Large intestine (tissue), 3 donors: ENCODE measurements around the gene SURF6. TPM values are rescaled to one million over a fixed set of nuclear protein-coding genes. Genes with fewer than 3 reads are reported as not detected.

Experiments used
- DNase-seq, 2 donors: peaks; one replicate each; pipeline versions ENCODE4 v3.0.0 to v3.0.0-alpha.2; 2013
- H3K27ac ChIP-seq: one replicate; pipeline ENCODE4 v1.5.1; 2013; ENCODE audit warnings: low read length
- H3K27me3 ChIP-seq: 2 replicates; pipeline ENCODE4 v1.6.1; 2013; ENCODE audit warnings: low read length; ENCODE audit not compliant: control insufficient read depth, insufficient read depth
- H3K36me3 ChIP-seq: 2 replicates; pipeline ENCODE4 v1.6.1; 2013; ENCODE audit warnings: low read length; ENCODE audit not compliant: control insufficient read depth, insufficient read depth
- H3K4me1 ChIP-seq: one replicate; pipeline ENCODE4 v1.6.1; 2013; ENCODE audit warnings: low read length; ENCODE audit not compliant: control insufficient read depth, insufficient read depth
- H3K4me3 ChIP-seq: one replicate; pipeline ENCODE4 v1.5.1; 2013; ENCODE audit warnings: low read length
- H3K9me3 ChIP-seq: one replicate; pipeline ENCODE4 v1.6.1; 2013; ENCODE audit warnings: mild to moderate bottlenecking, low read depth, low read length, moderate library complexity; ENCODE audit not compliant: control insufficient read depth
- WGBS: methylation state at CpG from one replicate; pipeline ENCODE4 v1.1.5; 2013; ENCODE audit warnings: low lambda C conversion rate; ENCODE audit not compliant: insufficient coverage; 5-methylcytosine and 5-hydroxymethylcytosine counted together
- polyA plus RNA-seq: library from polyadenylated mRNA; unstranded; fragments of 120-200 nt; gene quantifications from one replicate; pipeline ENCODE4 v1.2.1, GENCODE V29; 2013

Gene SURF6
- polyA plus RNA-seq, 1 donor = 41.8 TPM

DNA sequence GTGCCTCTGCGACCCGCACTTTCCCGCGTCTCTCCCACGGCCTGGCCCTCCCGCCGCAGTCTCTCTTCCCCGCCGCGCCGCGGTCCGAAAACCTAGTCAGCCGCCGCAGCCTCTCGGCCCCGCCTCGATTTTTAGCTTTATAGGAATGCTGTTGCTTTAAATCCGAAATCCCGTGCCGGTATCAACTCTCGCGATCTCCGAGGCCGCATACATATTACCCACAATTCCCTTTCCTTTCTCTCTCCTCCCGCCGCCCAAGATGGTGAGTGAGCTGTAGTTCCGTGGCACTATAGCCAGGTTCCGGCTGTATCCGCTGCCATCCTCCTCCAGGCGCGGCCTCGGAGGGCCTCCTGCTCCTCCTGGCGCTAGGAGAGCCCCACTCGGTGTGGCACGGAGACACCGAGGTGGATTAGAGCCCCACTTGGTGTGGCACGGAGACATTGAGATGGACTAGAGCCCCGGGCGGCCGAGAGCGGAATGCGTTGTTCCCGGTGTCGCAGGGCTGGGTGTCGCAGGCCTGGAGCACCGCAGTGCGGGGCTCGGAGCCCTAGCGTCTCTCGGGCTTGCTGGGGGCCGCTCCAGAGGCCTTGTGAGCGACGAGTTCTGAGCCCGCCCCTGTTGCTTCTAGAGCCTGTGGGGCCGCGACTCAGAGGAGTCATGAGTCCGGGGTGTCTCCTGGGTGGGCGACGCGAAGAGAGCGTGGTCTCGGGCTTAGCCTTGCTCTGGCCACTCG is 12.2 kb upstream of the SURF6 start, which contains the start of the genes MED22 and RPL7A:
Gene MED22, minus strand, starts transcription at position 147 of the 733 bp plus-strand sequence. CDS start 1,469 bp downstream, outside the sequence.
Gene RPL7A, plus strand, starts transcription at position 234 of the 733 bp plus-strand sequence. Its CDS starts 26 bp downstream, at position 260.
- H3K4me1 ChIP-seq = peaks cover 19% of the 10 kb centered on the region
- DNase-seq = peak; percentile 93 to 97
- H3K36me3 ChIP-seq = peaks cover 72% of the 10 kb centered on the region
- H3K4me3 ChIP-seq = peak within 1 kb of the TSS; percentile 86
- H3K9me3 ChIP-seq = peaks cover 2% of the 10 kb centered on the region
- H3K27me3 ChIP-seq = no peaks in the 10 kb centered on the region
- peak within 1 kb of the TSS; percentile 68 for H3K27ac ChIP-seq
- 10% methylated on average over 2 of the region's 64 CpGs for WGBS

GRCh38 chr9:133347515-133347984 is 11.6 kb upstream of the SURF6 start:
- peak; percentile 30 to 77 for DNase-seq
- WGBS = no CpG with 5 or more reads among the region's 41 CpGs
- Histone ChIP-seq H3K4me1 (peaks cover 19% of the 10 kb centered on the region), H3K27ac (peak overlapping the region; percentile 68), H3K36me3 (peaks cover 72% of the 10 kb centered on the region), H3K9me3 (peaks cover 2% of the 10 kb centered on the region), H3K4me3 (peak overlapping the region; percentile 86), H3K27me3 (no peaks in the 10 kb centered on the region)

DNA sequence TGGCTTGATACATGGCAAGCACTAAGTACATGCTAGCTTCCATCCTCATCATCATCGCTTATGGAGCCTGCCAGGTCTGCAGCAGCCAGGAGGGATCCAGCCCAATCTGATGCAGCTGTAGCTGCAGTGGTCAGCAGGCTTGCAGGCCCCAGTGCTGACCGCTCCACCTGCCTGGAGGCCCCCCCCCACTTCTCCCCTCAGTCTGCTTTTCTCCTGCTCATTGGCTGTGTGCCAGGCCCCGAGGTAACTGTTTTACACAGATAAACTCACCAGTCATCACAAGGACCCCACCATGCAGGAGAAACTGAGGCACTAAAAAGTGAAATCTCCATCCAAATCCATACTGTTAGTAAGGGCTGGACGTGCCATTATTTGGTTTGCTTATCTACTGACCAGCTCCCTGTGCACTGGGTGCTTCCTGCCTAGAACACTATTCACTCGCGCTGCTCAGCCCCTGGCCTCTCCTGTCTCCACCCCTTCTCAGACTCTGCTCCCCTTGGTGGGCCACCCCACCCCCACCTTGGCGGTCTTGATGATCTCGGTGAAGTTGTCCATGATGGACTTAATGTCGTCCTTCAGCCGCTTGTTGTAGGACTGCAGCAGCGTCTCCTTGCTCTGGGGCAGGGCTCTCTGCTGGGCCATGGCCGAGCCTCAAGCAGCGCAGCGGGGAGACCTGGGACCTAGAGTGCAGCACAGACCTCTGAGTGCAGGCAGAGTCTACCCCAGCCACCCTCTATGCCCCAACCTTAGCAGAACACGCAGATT is 10.2 kb upstream of the SURF6 start:
- DNase-seq = no peak
- H3K9me3 ChIP-seq = peaks cover 2% of the 10 kb centered on the region
- peak overlapping the region; percentile 86 for H3K4me3 ChIP-seq
- WGBS = no CpG with 5 or more reads among the region's 15 CpGs
- H3K4me1 ChIP-seq = peaks cover 19% of the 10 kb centered on the region
- peaks cover 71% of the 10 kb centered on the region for H3K36me3 ChIP-seq
- H3K27me3 ChIP-seq = no peaks in the 10 kb centered on the region
- no peak overlapping the region for H3K27ac ChIP-seq

- WGBS = no CpG with 5 or more reads among the region's 6 CpGs
- H3K4me3 ChIP-seq = no peak overlapping the region
- no peak for DNase-seq
- H3K27ac ChIP-seq = no peak overlapping the region
- peaks cover 19% of the 10 kb centered on the region for H3K4me1 ChIP-seq
- H3K36me3 ChIP-seq = peaks cover 71% of the 10 kb centered on the region
- H3K9me3 ChIP-seq = peaks cover 2% of the 10 kb centered on the region
- H3K27me3 ChIP-seq = no peaks in the 10 kb centered on the region
Observed at GRCh38 chr9:133345596-133345995, 9.6 kb upstream of the SURF6 start.

DNA sequence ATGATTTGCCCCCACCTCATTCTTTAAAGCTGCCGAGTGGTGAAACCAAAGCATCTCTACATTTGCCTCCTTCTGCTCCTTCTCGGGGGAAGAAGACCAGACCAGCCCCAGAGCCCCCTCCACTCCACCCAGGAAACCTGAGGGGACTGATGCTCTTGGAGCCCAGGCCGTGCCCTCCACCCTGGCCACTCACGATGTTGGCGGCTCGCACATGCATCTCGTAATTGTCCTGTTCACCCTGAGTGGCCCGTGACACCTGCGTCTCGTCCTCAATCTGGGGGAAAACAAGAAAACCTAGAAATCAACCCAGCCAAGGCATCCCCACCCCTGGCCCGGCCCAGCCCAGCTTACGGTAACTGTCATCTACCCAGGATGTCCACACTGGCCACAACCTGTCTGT is 9.0 kb upstream of the SURF6 start:
- no CpG with 5 or more reads among the region's 12 CpGs for WGBS
- Histone ChIP-seq H3K27ac (no peak overlapping the region), H3K4me1 (peaks cover 19% of the 10 kb centered on the region), H3K4me3 (no peak overlapping the region), H3K36me3 (peaks cover 71% of the 10 kb centered on the region), H3K9me3 (peaks cover 2% of the 10 kb centered on the region), H3K27me3 (no peaks in the 10 kb centered on the region)
- no peak for DNase-seq

- Histone ChIP-seq H3K9me3 (peaks cover 2% of the 10 kb centered on the region), H3K36me3 (peaks cover 71% of the 10 kb centered on the region), H3K27me3 (no peaks in the 10 kb centered on the region), H3K4me1 (peaks cover 10% of the 10 kb centered on the region), H3K4me3 (no peak overlapping the region), H3K27ac (no peak overlapping the region)
- no peak for DNase-seq
- no CpG with 5 or more reads among the region's 19 CpGs for WGBS
Observed at GRCh38 chr9:133344071-133344470, 8.1 kb upstream of the SURF6 start.

- H3K27me3 ChIP-seq = no peaks in the 10 kb centered on the region
- no peak overlapping the region for H3K27ac ChIP-seq
- H3K4me3 ChIP-seq = no peak overlapping the region
- no CpG with 5 or more reads among the region's 11 CpGs for WGBS
- peaks cover 9% of the 10 kb centered on the region for H3K4me1 ChIP-seq
- peaks cover 72% of the 10 kb centered on the region for H3K36me3 ChIP-seq
- H3K9me3 ChIP-seq = peaks cover 2% of the 10 kb centered on the region
- no peak for DNase-seq
Observed at GRCh38 chr9:133342570-133342969, 6.6 kb upstream of the SURF6 start.

GRCh38 chr9:133342069-133342406 is 6.0 kb upstream of the SURF6 start:
- H3K36me3 ChIP-seq = peaks cover 72% of the 10 kb centered on the region
- H3K4me3 ChIP-seq = no peak overlapping the region
- peaks cover 9% of the 10 kb centered on the region for H3K4me1 ChIP-seq
- DNase-seq = no peak
- H3K27me3 ChIP-seq = no peaks in the 10 kb centered on the region
- H3K9me3 ChIP-seq = peaks cover 2% of the 10 kb centered on the region
- no peak overlapping the region for H3K27ac ChIP-seq
- no CpG with 5 or more reads among the region's 12 CpGs for WGBS

DNA sequence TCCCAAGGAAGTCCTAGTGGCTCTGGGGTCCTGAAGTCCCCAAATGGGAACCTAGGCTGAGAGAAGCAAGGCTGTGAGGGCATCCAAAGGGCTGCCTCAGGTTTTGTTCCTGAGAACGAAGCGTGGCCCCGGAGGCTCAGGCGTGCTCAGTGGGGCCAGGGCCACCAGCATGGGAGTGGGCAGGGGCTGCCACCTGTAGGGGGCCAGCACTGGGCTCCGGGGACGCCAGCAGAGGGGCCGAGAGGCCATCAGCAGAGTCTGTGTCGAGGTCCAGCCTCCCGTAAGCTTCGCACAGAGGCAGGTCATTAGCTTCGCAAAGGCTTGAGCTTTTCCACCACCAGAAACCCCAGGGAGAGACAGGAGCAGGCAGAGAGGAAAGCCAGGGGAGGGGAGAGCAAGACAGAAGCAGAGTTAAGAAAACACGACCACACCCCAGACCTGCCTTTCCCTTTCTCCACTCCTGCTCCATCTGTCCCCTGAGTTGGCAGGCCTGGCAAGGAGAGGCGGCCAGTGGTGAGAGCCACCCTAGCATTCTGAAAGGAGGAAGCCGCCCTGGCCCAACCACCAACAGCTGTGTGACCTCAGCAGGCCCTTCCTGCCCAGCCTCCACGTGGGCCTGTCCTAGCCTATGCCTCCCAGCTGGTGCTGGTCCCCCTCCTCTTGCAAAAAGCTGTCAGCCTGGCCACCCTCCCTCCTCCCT is 5.5 kb upstream of the SURF6 start:
- no peak overlapping the region for H3K4me3 ChIP-seq
- no CpG with 5 or more reads among the region's 15 CpGs for WGBS
- H3K36me3 ChIP-seq = peaks cover 72% of the 10 kb centered on the region
- peaks cover 7% of the 10 kb centered on the region for H3K4me1 ChIP-seq
- peaks cover 2% of the 10 kb centered on the region for H3K9me3 ChIP-seq
- H3K27ac ChIP-seq = no peak overlapping the region
- DNase-seq = no peak
- H3K27me3 ChIP-seq = no peaks in the 10 kb centered on the region

- DNase-seq = no peak
- peaks cover 4% of the 10 kb centered on the region for H3K4me1 ChIP-seq
- WGBS = no CpG with 5 or more reads among the region's 13 CpGs
- peaks cover 2% of the 10 kb centered on the region for H3K9me3 ChIP-seq
- H3K36me3 ChIP-seq = peaks cover 69% of the 10 kb centered on the region
- no peaks in the 10 kb centered on the region for H3K27me3 ChIP-seq
- H3K27ac ChIP-seq = no peak overlapping the region
- H3K4me3 ChIP-seq = no peak overlapping the region
Observed at GRCh38 chr9:133340916-133341315, 4.9 kb upstream of the SURF6 start.
